ENCODE data around the gene TOR4A. TPM values are rescaled to one million over a fixed set of nuclear protein-coding genes. Genes with fewer than 3 reads are reported as not detected.

The TOR4A gene
- polyA plus RNA-seq (2012; ENCODE audit: low read depth, missing spikeins): 5.2 TPM

DNA sequence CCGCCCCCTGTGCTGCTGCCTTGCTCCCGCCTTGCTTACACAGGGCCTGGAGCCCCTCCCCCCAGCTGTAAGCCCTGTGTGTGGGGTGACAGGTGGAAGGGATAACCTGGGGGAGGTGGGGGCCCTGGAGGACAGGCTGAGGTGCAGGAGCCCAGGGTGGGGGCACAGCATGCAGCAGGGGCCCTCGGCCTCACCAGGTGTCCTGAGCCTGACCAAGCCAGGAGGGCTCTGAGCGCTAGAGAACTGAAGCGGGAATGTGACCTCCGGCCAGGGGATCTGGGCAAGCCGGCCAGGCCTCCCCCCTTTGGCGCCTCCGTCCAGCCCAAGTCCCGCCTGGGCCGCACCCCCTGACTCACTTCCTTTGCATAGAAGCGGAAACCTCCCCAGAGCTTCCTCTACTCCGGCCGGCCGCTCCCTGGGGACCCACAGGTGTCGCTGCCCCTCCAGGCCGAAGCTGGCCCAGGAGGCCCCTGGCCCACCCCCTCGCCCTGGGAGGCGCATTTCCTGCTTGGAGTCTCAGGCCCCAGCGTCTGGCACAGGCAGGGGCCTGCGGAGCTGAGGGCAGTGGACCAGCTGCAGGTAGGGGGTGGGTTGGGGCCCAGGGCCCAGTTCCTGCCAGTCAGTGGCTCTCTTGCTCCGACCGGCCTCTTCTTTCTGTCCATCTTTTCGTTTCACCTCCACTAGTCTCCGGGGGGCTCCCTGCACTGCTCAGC, at the start of gene TOR4A:
TOR4A (plus strand) TSS at position 398 of the 713 bp plus-strand sequence. CDS start 964 bp downstream, outside the sequence.
- peak; percentile 60; the same call in 1 of the 2 replicates for TF ChIP-seq POU2F2 (IDR thresholded peaks at IDR 0.05; ENCODE audit: low read depth, low read length)
- TF ChIP-seq SPI1 (IDR thresholded peaks at IDR 0.05; ENCODE audit: low read depth, low read length): peak; percentile 56
- TF ChIP-seq TAF1 (IDR thresholded peaks at IDR 0.05; ENCODE audit: low read depth, low read length): no peak
- TF ChIP-seq POLR2AphosphoS5 (IDR thresholded peaks at IDR 0.05; ENCODE audit: low read depth, low read length): 0 out of 2 replicates have a peak, but pooled peaks have one; percentile 37
- no peak for TF ChIP-seq POLR2A (IDR thresholded peaks at IDR 0.05; ENCODE audit: low read depth, low read length)
- no peak for TF ChIP-seq PAX5 (IDR thresholded peaks at IDR 0.05; ENCODE audit: insufficient read depth, low read length, severe bottlenecking)
- FAIRE-seq (peak; percentile 88), DNase-seq (ENCODE audit: insufficient read length, low spot score) (peak; percentile 89)

GRCh38 chr9:137227853-137228505, 49.5 kb upstream of the TOR4A start:
- DNase-seq (ENCODE audit: insufficient read length, low spot score) (no peak), FAIRE-seq (no peak)
- TF ChIP-seq SPI1 (IDR thresholded peaks at IDR 0.05; ENCODE audit: low read depth, low read length) (no peak), TAF1 (IDR thresholded peaks at IDR 0.05; ENCODE audit: low read depth, low read length) (no peak), POLR2AphosphoS5 (IDR thresholded peaks at IDR 0.05; ENCODE audit: low read depth, low read length) (no peak), POU2F2 (IDR thresholded peaks at IDR 0.05; ENCODE audit: low read depth, low read length) (no peak), POLR2A (IDR thresholded peaks at IDR 0.05; ENCODE audit: low read depth, low read length) (no peak), PAX5 (IDR thresholded peaks at IDR 0.05; ENCODE audit: insufficient read depth, low read length, severe bottlenecking) (no peak)

- TF ChIP-seq POU2F2 (IDR thresholded peaks at IDR 0.05; ENCODE audit: low read depth, low read length): no peak
- TF ChIP-seq POLR2AphosphoS5 (IDR thresholded peaks at IDR 0.05; ENCODE audit: low read depth, low read length): no peak
- TF ChIP-seq POLR2A (IDR thresholded peaks at IDR 0.05; ENCODE audit: low read depth, low read length): no peak
- no peak for TF ChIP-seq SPI1 (IDR thresholded peaks at IDR 0.05; ENCODE audit: low read depth, low read length)
- TF ChIP-seq PAX5 (IDR thresholded peaks at IDR 0.05; ENCODE audit: insufficient read depth, low read length, severe bottlenecking): no peak
- TF ChIP-seq TAF1 (IDR thresholded peaks at IDR 0.05; ENCODE audit: low read depth, low read length): no peak
- no peak for DNase-seq (ENCODE audit: insufficient read length, low spot score)
- no peak for FAIRE-seq
Measured at GRCh38 chr9:137228506-137228967, 49.0 kb upstream of the TOR4A start.

GRCh38 chr9:137228968-137229896, 48.3 kb upstream of the TOR4A start:
- no peak for FAIRE-seq
- no peak for DNase-seq (ENCODE audit: insufficient read length, low spot score)
- no peak for TF ChIP-seq POLR2AphosphoS5 (IDR thresholded peaks at IDR 0.05; ENCODE audit: low read depth, low read length)
- TF ChIP-seq TAF1 (IDR thresholded peaks at IDR 0.05; ENCODE audit: low read depth, low read length): no peak
- no peak for TF ChIP-seq PAX5 (IDR thresholded peaks at IDR 0.05; ENCODE audit: insufficient read depth, low read length, severe bottlenecking)
- no peak for TF ChIP-seq POLR2A (IDR thresholded peaks at IDR 0.05; ENCODE audit: low read depth, low read length)
- no peak for TF ChIP-seq POU2F2 (IDR thresholded peaks at IDR 0.05; ENCODE audit: low read depth, low read length)
- TF ChIP-seq SPI1 (IDR thresholded peaks at IDR 0.05; ENCODE audit: low read depth, low read length): no peak

GRCh38 chr9:137229903-137230704, 47.4 kb upstream of the TOR4A start:
- FAIRE-seq: no peak
- no peak for DNase-seq (ENCODE audit: insufficient read length, low spot score)
- TF ChIP-seq SPI1 (IDR thresholded peaks at IDR 0.05; ENCODE audit: low read depth, low read length) (no peak), POLR2A (IDR thresholded peaks at IDR 0.05; ENCODE audit: low read depth, low read length) (no peak), PAX5 (IDR thresholded peaks at IDR 0.05; ENCODE audit: insufficient read depth, low read length, severe bottlenecking) (no peak), POLR2AphosphoS5 (IDR thresholded peaks at IDR 0.05; ENCODE audit: low read depth, low read length) (no peak), POU2F2 (IDR thresholded peaks at IDR 0.05; ENCODE audit: low read depth, low read length) (no peak), TAF1 (IDR thresholded peaks at IDR 0.05; ENCODE audit: low read depth, low read length) (no peak)

DNA sequence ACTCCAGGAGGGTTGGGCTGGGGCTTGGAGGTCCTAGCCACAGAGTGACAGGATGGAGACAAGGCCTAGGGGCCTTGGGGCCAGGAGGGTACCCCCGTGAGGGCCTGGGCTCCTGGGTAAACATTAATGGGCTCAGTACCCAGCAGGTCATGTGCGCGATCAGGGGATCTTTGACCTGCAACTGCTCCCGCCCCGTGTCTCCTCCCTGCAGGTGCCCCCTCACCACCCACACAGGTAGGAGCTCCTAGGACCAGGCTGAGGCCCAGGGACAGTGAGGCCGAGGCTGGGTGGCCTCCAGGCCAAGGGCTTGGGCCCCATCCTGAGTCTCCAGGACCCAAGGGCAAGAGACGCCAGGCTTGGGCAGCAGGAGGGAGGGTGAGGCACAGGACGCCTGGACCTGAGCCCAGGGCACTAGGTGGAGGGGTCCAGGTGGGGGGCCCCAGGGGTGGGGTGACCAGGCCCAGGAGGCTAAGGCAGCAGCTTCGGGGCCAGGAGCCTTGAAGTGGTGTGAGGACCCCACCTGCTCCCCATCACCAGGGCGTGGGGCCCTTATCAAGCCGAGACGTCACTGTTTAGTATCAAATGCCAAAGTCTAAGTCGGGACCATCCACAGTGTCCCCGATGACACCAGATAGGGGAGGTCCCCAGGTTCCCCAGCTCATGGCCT, 46.7 kb upstream of the TOR4A start, which contains the start of gene SLC34A3:
SLC34A3 (plus strand) TSS at position 197 of the 667 bp plus-strand sequence. CDS start 802 bp downstream, outside the sequence.
- FAIRE-seq: no peak
- TF ChIP-seq POLR2A (IDR thresholded peaks at IDR 0.05; ENCODE audit: low read depth, low read length) (no peak), POU2F2 (IDR thresholded peaks at IDR 0.05; ENCODE audit: low read depth, low read length) (no peak), POLR2AphosphoS5 (IDR thresholded peaks at IDR 0.05; ENCODE audit: low read depth, low read length) (no peak), PAX5 (IDR thresholded peaks at IDR 0.05; ENCODE audit: insufficient read depth, low read length, severe bottlenecking) (no peak), TAF1 (IDR thresholded peaks at IDR 0.05; ENCODE audit: low read depth, low read length) (no peak), SPI1 (IDR thresholded peaks at IDR 0.05; ENCODE audit: low read depth, low read length) (no peak)
- no peak for DNase-seq (ENCODE audit: insufficient read length, low spot score)

- no peak for DNase-seq (ENCODE audit: insufficient read length, low spot score)
- no peak for TF ChIP-seq POLR2AphosphoS5 (IDR thresholded peaks at IDR 0.05; ENCODE audit: low read depth, low read length)
- TF ChIP-seq PAX5 (IDR thresholded peaks at IDR 0.05; ENCODE audit: insufficient read depth, low read length, severe bottlenecking): no peak
- no peak for TF ChIP-seq TAF1 (IDR thresholded peaks at IDR 0.05; ENCODE audit: low read depth, low read length)
- no peak for TF ChIP-seq SPI1 (IDR thresholded peaks at IDR 0.05; ENCODE audit: low read depth, low read length)
- no peak for TF ChIP-seq POU2F2 (IDR thresholded peaks at IDR 0.05; ENCODE audit: low read depth, low read length)
- TF ChIP-seq POLR2A (IDR thresholded peaks at IDR 0.05; ENCODE audit: low read depth, low read length): no peak
- no peak for FAIRE-seq
Measured at GRCh38 chr9:137231372-137232039, 46.0 kb upstream of the TOR4A start.

Data from GM12891 (cell line).